ENCODE results near the gene ATP10A. TPM values are rescaled to one million over a fixed set of nuclear protein-coding genes. Genes with fewer than 3 reads are reported as not detected.

ATP10A gene
- polyA plus RNA-seq, 1 donor (not counting 4 experiments of a cell fraction or from before 2014, with no cell fraction given), result not detected

GRCh38 chr15:25733856-25734679 is 129.1 kb downstream of the ATP10A start:
- TF ChIP-seq EZH2 (IDR thresholded peaks at IDR 0.05; ENCODE audit: low read length) (no peak), CTCF (optimal IDR thresholded peaks at IDR 0.05 in 1 of 3, IDR thresholded peaks at IDR 0.05 in 1 of 3, conservative IDR thresholded peaks at IDR 0.05 in 1 of 3; ENCODE audit: extremely low read depth in 1 of 3, insufficient read depth in 2 of 3, low read length in 3 of 3) (no peak)
- H3K9me3 ChIP-seq (ENCODE audit: control insufficient read depth, low read depth, low read length), result peaks cover 11% of the 10 kb centered on the region
- no peak for FAIRE-seq

GRCh38 chr15:25733036-25733855 is 129.9 kb downstream of the ATP10A start:
- H3K36me3 ChIP-seq (ENCODE audit: control insufficient read depth in 2 of 2, extremely low read depth in 1 of 2, insufficient read depth in 2 of 2, low read length in 2 of 2), result no peaks in the 10 kb centered on the region
- TF ChIP-seq CTCF (optimal IDR thresholded peaks at IDR 0.05 in 1 of 3, IDR thresholded peaks at IDR 0.05 in 1 of 3, conservative IDR thresholded peaks at IDR 0.05 in 1 of 3; ENCODE audit: extremely low read depth in 1 of 3, insufficient read depth in 2 of 3, low read length in 3 of 3) (no peak), EZH2 (IDR thresholded peaks at IDR 0.05; ENCODE audit: low read length) (no peak)
- dilution Hi-C loops (cut with MboI; ENCODE audit: extremely low pct_ligation_motif_present, low sequenced_read_pairs), result no loop called here
- no peak overlapping the region for H3K4me2 ChIP-seq (ENCODE audit: control insufficient read depth, extremely low read depth, insufficient read depth, low read depth, low read length)
- H3K9me3 ChIP-seq (ENCODE audit: control insufficient read depth, low read depth, low read length), result peaks cover 11% of the 10 kb centered on the region
- H3K27ac ChIP-seq (ENCODE audit: control insufficient read depth, insufficient read depth, low read length), result no peak overlapping the region
- H3K79me2 ChIP-seq (ENCODE audit: control insufficient read depth, insufficient read depth, low read length), result no peaks in the 10 kb centered on the region
- no peak overlapping the region for H2AFZ ChIP-seq (ENCODE audit: control insufficient read depth, low read length)
- no peaks in the 10 kb centered on the region for H3K9me1 ChIP-seq (ENCODE audit: control insufficient read depth, extremely low read depth, insufficient read depth, low read length)
- H4K20me1 ChIP-seq (ENCODE audit: control insufficient read depth, extremely low read depth, insufficient read depth, low read length), result no peaks in the 10 kb centered on the region
- H3K4me3 ChIP-seq (ENCODE audit: control insufficient read depth in 2 of 3, extremely low read depth in 1 of 3, insufficient read depth in 2 of 3, low read depth in 1 of 3, low read length in 3 of 3), result no peak overlapping the region
- no peak overlapping the region for H3K9ac ChIP-seq (ENCODE audit: control insufficient read depth, extremely low read depth, insufficient read depth, low read length)
- H3K27me3 ChIP-seq (ENCODE audit: control insufficient read depth, extremely low read depth, insufficient read depth, low read length), result no peaks in the 10 kb centered on the region
- no peak for DNase-seq (ENCODE audit: low read depth, low spot score)
- H3K4me1 ChIP-seq (ENCODE audit: control insufficient read depth, extremely low read depth, insufficient read depth, low read length), result no peaks in the 10 kb centered on the region
- no peak for FAIRE-seq

More at GRCh38 chr15:25733856-25734679, 129.1 kb downstream of the ATP10A start:
- Histone ChIP-seq H3K4me3 (ENCODE audit: control insufficient read depth in 2 of 3, extremely low read depth in 1 of 3, insufficient read depth in 2 of 3, low read depth in 1 of 3, low read length in 3 of 3) (no peak overlapping the region), H3K27me3 (ENCODE audit: control insufficient read depth, extremely low read depth, insufficient read depth, low read length) (no peaks in the 10 kb centered on the region), H4K20me1 (ENCODE audit: control insufficient read depth, extremely low read depth, insufficient read depth, low read length) (no peaks in the 10 kb centered on the region), H2AFZ (ENCODE audit: control insufficient read depth, low read length) (no peak overlapping the region), H3K9ac (ENCODE audit: control insufficient read depth, extremely low read depth, insufficient read depth, low read length) (no peak overlapping the region), H3K27ac (ENCODE audit: control insufficient read depth, insufficient read depth, low read length) (no peak overlapping the region), H3K4me1 (ENCODE audit: control insufficient read depth, extremely low read depth, insufficient read depth, low read length) (no peaks in the 10 kb centered on the region), H3K36me3 (ENCODE audit: control insufficient read depth in 2 of 2, extremely low read depth in 1 of 2, insufficient read depth in 2 of 2, low read length in 2 of 2) (no peaks in the 10 kb centered on the region), H3K4me2 (ENCODE audit: control insufficient read depth, extremely low read depth, insufficient read depth, low read depth, low read length) (no peak overlapping the region), H3K9me1 (ENCODE audit: control insufficient read depth, extremely low read depth, insufficient read depth, low read length) (no peaks in the 10 kb centered on the region), H3K79me2 (ENCODE audit: control insufficient read depth, insufficient read depth, low read length) (no peaks in the 10 kb centered on the region)
- dilution Hi-C loops (cut with MboI; ENCODE audit: extremely low pct_ligation_motif_present, low sequenced_read_pairs), result no loop called here
- DNase-seq (ENCODE audit: low read depth, low spot score), result no peak
